ENCODE measurements around the gene SMIM10L1.

SMIM10L1 gene

GRCh38 chr12:11186837-11187236, 15.8 kb downstream of the SMIM10L1 start, which contains the start of gene TAS2R42:
TAS2R42 (minus strand) TSS chr12:11186937; CDS start chr12:11186937, 0 bp downstream.
- no peak for DNase-seq (ENCODE audit: low read depth)

- DNase-seq (ENCODE audit: low read depth) = no peak
Measured at GRCh38 chr12:11202811-11203210, 31.8 kb downstream of the SMIM10L1 start.

- no peak for DNase-seq (ENCODE audit: low read depth)
Measured at GRCh38 chr12:11204173-11204572, 33.2 kb downstream of the SMIM10L1 start.

GRCh38 chr12:11209113-11209512, 38.1 kb downstream of the SMIM10L1 start:
- DNase-seq (ENCODE audit: low read depth) = no peak
